Measurements from ENCODE around the gene PKN1. TPM values are rescaled to one million over a fixed set of nuclear protein-coding genes. Genes with fewer than 3 reads are reported as not detected.

Gene PKN1
- total and polyA plus RNA-seq, 2 of the 13 experiments (the other 11 are each of a cell fraction or from before 2014, with no cell fraction given) = 45.7 to 54.5 TPM

DNA sequence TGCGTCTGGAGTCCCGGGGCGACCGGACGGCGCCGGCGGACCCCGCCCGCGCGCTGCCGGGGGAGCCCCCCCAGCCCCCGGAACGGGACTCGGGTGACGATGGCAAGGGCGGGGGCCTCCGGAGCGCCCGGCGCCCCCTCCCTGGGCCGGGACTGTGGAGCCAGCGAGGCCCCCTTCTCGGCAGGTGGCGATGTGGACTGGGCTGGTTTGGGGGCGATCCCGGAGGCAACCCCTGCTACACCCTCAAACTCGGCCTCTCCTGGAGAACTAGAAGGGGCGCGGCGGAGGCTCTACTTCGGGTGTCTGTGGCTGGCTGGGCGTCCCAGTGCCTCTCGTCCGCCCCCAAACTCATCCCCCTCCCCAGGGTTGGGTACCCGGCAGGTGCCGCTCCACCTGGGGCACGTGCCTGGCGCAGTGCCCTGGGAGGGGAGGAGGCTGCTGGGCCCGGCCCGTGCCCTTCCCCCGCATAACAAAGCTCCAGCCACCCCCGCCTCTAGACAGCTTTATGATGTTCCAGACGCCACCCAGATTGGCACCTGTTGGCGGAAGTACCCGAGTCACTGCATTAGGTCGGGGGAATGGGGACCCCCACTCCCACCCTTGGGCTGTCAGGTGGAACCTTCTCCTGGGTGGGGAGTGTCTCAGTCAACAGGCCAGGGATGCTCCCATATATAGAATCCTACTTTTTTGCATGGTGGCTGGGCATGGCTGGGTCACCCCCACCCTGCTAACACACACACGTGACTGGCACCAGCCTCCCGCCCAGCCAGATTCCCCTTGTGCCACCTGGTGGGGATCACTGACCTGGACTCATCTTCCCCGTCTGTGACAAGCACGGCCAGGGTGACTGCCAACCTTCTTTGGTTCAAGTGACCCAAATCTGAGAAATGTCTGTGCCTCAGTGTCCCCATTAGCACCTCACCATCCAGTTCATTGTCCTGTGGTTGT is 722 bp downstream of the PKN1 start (continued):
- TF ChIP-seq ARID5B (CRISPR knock-in tag; IDR thresholded peaks at IDR 0.05) = 0 out of 2 replicates have a peak, but pooled peaks have one; percentile 8
- TF ChIP-seq, protein P1, sequence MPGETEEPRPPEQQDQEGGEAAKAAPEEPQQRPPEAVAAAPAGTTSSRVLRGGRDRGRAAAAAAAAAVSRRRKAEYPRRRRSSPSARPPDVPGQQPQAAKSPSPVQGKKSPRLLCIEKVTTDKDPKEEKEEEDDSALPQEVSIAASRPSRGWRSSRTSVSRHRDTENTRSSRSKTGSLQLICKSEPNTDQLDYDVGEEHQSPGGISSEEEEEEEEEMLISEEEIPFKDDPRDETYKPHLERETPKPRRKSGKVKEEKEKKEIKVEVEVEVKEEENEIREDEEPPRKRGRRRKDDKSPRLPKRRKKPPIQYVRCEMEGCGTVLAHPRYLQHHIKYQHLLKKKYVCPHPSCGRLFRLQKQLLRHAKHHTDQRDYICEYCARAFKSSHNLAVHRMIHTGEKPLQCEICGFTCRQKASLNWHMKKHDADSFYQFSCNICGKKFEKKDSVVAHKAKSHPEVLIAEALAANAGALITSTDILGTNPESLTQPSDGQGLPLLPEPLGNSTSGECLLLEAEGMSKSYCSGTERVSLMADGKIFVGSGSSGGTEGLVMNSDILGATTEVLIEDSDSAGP (CRISPR knock-in tag; IDR thresholded peaks at IDR 0.05; ENCODE audit: borderline replicate concordance) = 0 out of 2 replicates have a peak, but pooled peaks have one; percentile 31
- TF ChIP-seq MTERF4 (CRISPR knock-in tag; IDR thresholded peaks at IDR 0.05) = 0 out of 2 replicates have a peak, but pooled peaks have one; percentile 59
- TF ChIP-seq, protein P2, sequence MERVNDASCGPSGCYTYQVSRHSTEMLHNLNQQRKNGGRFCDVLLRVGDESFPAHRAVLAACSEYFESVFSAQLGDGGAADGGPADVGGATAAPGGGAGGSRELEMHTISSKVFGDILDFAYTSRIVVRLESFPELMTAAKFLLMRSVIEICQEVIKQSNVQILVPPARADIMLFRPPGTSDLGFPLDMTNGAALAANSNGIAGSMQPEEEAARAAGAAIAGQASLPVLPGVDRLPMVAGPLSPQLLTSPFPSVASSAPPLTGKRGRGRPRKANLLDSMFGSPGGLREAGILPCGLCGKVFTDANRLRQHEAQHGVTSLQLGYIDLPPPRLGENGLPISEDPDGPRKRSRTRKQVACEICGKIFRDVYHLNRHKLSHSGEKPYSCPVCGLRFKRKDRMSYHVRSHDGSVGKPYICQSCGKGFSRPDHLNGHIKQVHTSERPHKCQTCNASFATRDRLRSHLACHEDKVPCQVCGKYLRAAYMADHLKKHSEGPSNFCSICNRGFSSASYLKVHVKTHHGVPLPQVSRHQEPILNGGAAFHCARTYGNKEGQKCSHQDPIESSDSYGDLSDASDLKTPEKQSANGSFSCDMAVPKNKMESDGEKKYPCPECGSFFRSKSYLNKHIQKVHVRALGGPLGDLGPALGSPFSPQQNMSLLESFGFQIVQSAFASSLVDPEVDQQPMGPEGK (CRISPR knock-in tag; IDR thresholded peaks at IDR 0.05) = peak; percentile 11; the same call in 1 of the 2 replicates
- TF ChIP-seq GFI1 (CRISPR knock-in tag; IDR thresholded peaks at IDR 0.05; ENCODE audit: borderline replicate concordance) = no peak
- TF ChIP-seq SOX13 (IDR thresholded peaks at IDR 0.05) = no peak
- TF ChIP-seq SOX13 (CRISPR knock-in tag; conservative IDR thresholded peaks at IDR 0.05 in 1 of 2, IDR thresholded peaks at IDR 0.05 in 1 of 2) = 0 out of 4 replicates have a peak, but pooled peaks of 1 of the 2 experiments have one; percentile 5
- TF ChIP-seq EED (CRISPR knock-in tag; IDR thresholded peaks at IDR 0.05) = peak; percentile 35; the same call in 1 of the 2 replicates
- peak; percentile 42; the same call in 1 of the 2 replicates for TF ChIP-seq HDAC1 (CRISPR knock-in tag; IDR thresholded peaks at IDR 0.05)
- 0 out of 2 replicates have a peak, but pooled peaks have one; percentile 4 for TF ChIP-seq ZNF777 (CRISPR knock-in tag; IDR thresholded peaks at IDR 0.05)
- TF ChIP-seq, protein P3, sequence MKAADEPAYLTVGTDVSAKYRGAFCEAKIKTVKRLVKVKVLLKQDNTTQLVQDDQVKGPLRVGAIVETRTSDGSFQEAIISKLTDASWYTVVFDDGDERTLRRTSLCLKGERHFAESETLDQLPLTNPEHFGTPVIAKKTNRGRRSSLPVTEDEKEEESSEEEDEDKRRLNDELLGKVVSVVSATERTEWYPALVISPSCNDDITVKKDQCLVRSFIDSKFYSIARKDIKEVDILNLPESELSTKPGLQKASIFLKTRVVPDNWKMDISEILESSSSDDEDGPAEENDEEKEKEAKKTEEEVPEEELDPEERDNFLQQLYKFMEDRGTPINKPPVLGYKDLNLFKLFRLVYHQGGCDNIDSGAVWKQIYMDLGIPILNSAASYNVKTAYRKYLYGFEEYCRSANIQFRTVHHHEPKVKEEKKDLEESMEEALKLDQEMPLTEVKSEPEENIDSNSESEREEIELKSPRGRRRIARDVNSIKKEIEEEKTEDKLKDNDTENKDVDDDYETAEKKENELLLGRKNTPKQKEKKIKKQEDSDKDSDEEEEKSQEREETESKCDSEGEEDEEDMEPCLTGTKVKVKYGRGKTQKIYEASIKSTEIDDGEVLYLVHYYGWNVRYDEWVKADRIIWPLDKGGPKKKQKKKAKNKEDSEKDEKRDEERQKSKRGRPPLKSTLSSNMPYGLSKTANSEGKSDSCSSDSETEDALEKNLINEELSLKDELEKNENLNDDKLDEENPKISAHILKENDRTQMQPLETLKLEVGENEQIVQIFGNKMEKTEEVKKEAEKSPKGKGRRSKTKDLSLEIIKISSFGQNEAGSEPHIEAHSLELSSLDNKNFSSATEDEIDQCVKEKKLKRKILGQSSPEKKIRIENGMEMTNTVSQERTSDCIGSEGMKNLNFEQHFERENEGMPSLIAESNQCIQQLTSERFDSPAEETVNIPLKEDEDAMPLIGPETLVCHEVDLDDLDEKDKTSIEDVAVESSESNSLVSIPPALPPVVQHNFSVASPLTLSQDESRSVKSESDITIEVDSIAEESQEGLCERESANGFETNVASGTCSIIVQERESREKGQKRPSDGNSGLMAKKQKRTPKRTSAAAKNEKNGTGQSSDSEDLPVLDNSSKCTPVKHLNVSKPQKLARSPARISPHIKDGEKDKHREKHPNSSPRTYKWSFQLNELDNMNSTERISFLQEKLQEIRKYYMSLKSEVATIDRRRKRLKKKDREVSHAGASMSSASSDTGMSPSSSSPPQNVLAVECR (CRISPR knock-in tag; IDR thresholded peaks at IDR 0.05; ENCODE audit: borderline replicate concordance) = 0 out of 2 replicates have a peak, but pooled peaks have one; percentile 21
- 0 out of 2 replicates have a peak, but pooled peaks have one; percentile 33 for TF ChIP-seq ZBTB7A (CRISPR knock-in tag; IDR thresholded peaks at IDR 0.05)
- no peak for TF ChIP-seq NAIF1 (CRISPR knock-in tag; IDR thresholded peaks at IDR 0.05; ENCODE audit: borderline replicate concordance)

Data from HepG2 (cell line).